K562 (cell line): ENCODE data around the gene UPK3A. TPM values are rescaled to one million over a fixed set of nuclear protein-coding genes. Genes with fewer than 3 reads are reported as not detected.

ENCODE experiments used
- ATAC-seq: fragments of 200-7000 bp; cut with Tn5 transposase; 3 replicates; pipeline ENCODE4 v1.9.1; 2020; ENCODE audit warnings: moderate library complexity
- BruUV-seq: library from RNA; stranded (reverse); fragments of 400-500 nt; replicated peaks from 2 replicates; lab custom pipeline; 2021; lab: Mats Ljungman, UMichigan
- CTCF ChIA-PET: fragments of 300-600 bp; formaldehyde crosslinking; extraction: SDS; loops from one replicate; lab custom pipeline; 2021; ENCODE audit warnings: low intra/inter-chr PET ratio; lab: Yijun Ruan, JAX
- POLR2A ChIA-PET: fragments of 300-600, 350-650 bp; sonication (Branson Sonifier 250); formaldehyde crosslinking; extraction: SDS; loops from one replicate; lab custom pipeline; 2021; ENCODE audit warnings: antibody characterized with exemption, inconsistent platforms; lab: Yijun Ruan, JAX
- DNase-seq, 4 experiments: peaks; one replicate each; pipeline versions ENCODE4 v3.0.0 to v3.0.0-alpha.2; 2011 to 2018; ENCODE audit warnings: low spot score in 3 of 4, mixed read lengths in 3 of 4; ENCODE audit errors: extremely low read depth in 1 of 4
- FAIRE-seq: peaks from 2 replicates; lab custom pipeline; 2011; peaks lifted over from hg19 to GRCh38; lab: Jason Lieb, UNC
- H2AFZ ChIP-seq: 2 replicates; pipeline ENCODE4 v1.6.0; 2011; ENCODE audit warnings: low read depth, low read length, control low read depth, inconsistent platforms
- H3K27ac ChIP-seq: fragments of 200-600 bp; 3 replicates; pipeline ENCODE4 v1.8.0; 2011; ENCODE audit warnings: low read depth, mild to moderate bottlenecking, control low read depth, inconsistent platforms, low read length, moderate library complexity, mixed read lengths; ENCODE audit errors: extremely low read depth
- H3K27me3 ChIP-seq, 2 experiments: fragments of 300-600 bp in 1 of 2; 2 replicates in 1 of 2; 3 replicates in 1 of 2; pipeline versions ENCODE4 v1.6.0 to v1.8.0; 2011; ENCODE audit warnings: inconsistent platforms in 2 of 2, low read length in 2 of 2, mild to moderate bottlenecking in 1 of 2, mixed read lengths in 1 of 2, moderate library complexity in 1 of 2; ENCODE audit not compliant: control insufficient read depth in 2 of 2, insufficient read depth in 2 of 2
- H3K36me3 ChIP-seq: fragments of 300-600 bp; 3 replicates; pipeline ENCODE4 v1.8.0; 2011; ENCODE audit warnings: mild to moderate bottlenecking, low read length, inconsistent platforms; ENCODE audit not compliant: control insufficient read depth, insufficient read depth
- H3K4me1 ChIP-seq, 2 experiments: fragments of 200-600 bp in 1 of 2; replicated peaks in 1 of 2; 2 replicates in 1 of 2; 3 replicates in 1 of 2; pipeline versions ENCODE4 v1.5.1 to v1.8.0; 2011; ENCODE audit warnings: inconsistent platforms in 2 of 2, low read length in 2 of 2, mild to moderate bottlenecking in 1 of 2, mixed read lengths in 1 of 2, moderate library complexity in 1 of 2; ENCODE audit not compliant: control insufficient read depth in 2 of 2, insufficient read depth in 2 of 2
- H3K4me2 ChIP-seq: 2 replicates; pipeline ENCODE4 v1.6.1; 2011; ENCODE audit warnings: low read length, control low read depth, inconsistent platforms, mixed read lengths; ENCODE audit not compliant: insufficient read depth
- H3K4me3 ChIP-seq: fragments of 200-600 bp; sonication (generic), shearing (Covaris generic); 2 replicates; pipeline ENCODE4 v1.5.1; 2016; ENCODE audit warnings: control low read depth, inconsistent platforms
- H3K79me2 ChIP-seq: fragments of 200-600 bp; 3 replicates; pipeline ENCODE4 v1.8.0; 2011; ENCODE audit warnings: low read length, inconsistent platforms; ENCODE audit not compliant: control insufficient read depth, insufficient read depth
- H3K9ac ChIP-seq, 2 experiments: 2 replicates each; pipeline versions ENCODE4 v1.6.0 to v1.6.1; 2011; ENCODE audit warnings: low read depth in 2 of 2, low read length in 2 of 2, control low read depth in 1 of 2, inconsistent platforms in 1 of 2, mild to moderate bottlenecking in 1 of 2, mixed read lengths in 1 of 2; ENCODE audit not compliant: insufficient read depth in 1 of 2
- H3K9me1 ChIP-seq: one replicate; pipeline ENCODE4 v1.6.0; 2011; ENCODE audit warnings: inconsistent platforms, mild to moderate bottlenecking, low read length, moderate library complexity; ENCODE audit not compliant: control insufficient read depth, insufficient read depth
- H3K9me3 ChIP-seq: replicated peaks from 2 replicates; pipeline ENCODE4 v1.5.1; 2011; ENCODE audit warnings: low read depth, low read length, inconsistent platforms; ENCODE audit not compliant: control insufficient read depth, insufficient read depth
- H4K20me1 ChIP-seq: replicated peaks from 2 replicates; pipeline ENCODE4 v1.6.1; 2011; ENCODE audit warnings: low read length, inconsistent platforms, mixed read lengths; ENCODE audit not compliant: control insufficient read depth, insufficient read depth
- CHCHD3 ChIP-seq: fragments of 250-450 bp; sonication (Bioruptor Pico); IDR thresholded peaks from 2 replicates; pipeline ENCODE4 v2.1.2; 2022; ENCODE audit warnings: mild to moderate bottlenecking
- HMGN3 ChIP-seq: IDR thresholded peaks from 2 replicates; pipeline ENCODE4 v1.6.1; 2011; ENCODE audit warnings: borderline replicate concordance, low read depth, mild to moderate bottlenecking, mixed read lengths, low read length; ENCODE audit not compliant: insufficient read length; ENCODE audit errors: extremely low read depth
- HNRNPL ChIP-seq: fragments of 200-400 bp; formaldehyde crosslinking; IDR thresholded peaks from 2 replicates; pipeline ENCODE4 v1.6.1; 2017; ENCODE audit warnings: low read depth, mild to moderate bottlenecking, low read length
- MAFK ChIP-seq: IDR thresholded peaks from 2 replicates; pipeline ENCODE4 v1.6.1; 2011; ENCODE audit warnings: low read length, improper control_type of control experiment
- PHF8 ChIP-seq: fragments of 200-600 bp; sonication (generic); IDR thresholded peaks from 2 replicates; pipeline ENCODE4 v1.6.1; 2012; ENCODE audit warnings: mixed run types, mild to moderate bottlenecking, inconsistent platforms, low read length, moderate library complexity, borderline replicate concordance
- RBM17 ChIP-seq: fragments of 200-400 bp; formaldehyde crosslinking; IDR thresholded peaks from 2 replicates; pipeline ENCODE4 v1.6.1; 2017; ENCODE audit warnings: low read depth, mild to moderate bottlenecking, low read length, borderline replicate concordance
- ZNF311 ChIP-seq: fragments of 250-450 bp; sonication (Bioruptor Pico); IDR thresholded peaks from 2 replicates; pipeline ENCODE4 v1.4.0; 2020; ENCODE audit warnings: mild to moderate bottlenecking, moderate library complexity
- ZNF316 ChIP-seq: fragments of 450-650 bp; IDR thresholded peaks from 2 replicates; pipeline ENCODE4 v1.6.1; 2016
- ZNF507 ChIP-seq: conservative IDR thresholded peaks from 2 replicates; pipeline ENCODE4 v1.6.1; 2017; ENCODE audit warnings: missing genetic modification characterization, missing compliant biosample characterization
- ZNF644 ChIP-seq: fragments of 200-800 bp; sonication (Bioruptor generic); IDR thresholded peaks from 2 replicates; pipeline ENCODE4 v1.6.1; 2016; ENCODE audit warnings: low read depth, missing genetic modification characterization, missing compliant biosample characterization
- WGBS: fragments of 100-300 bp; shearing (Covaris generic); methylation state at CpG from one replicate; pipeline ENCODE4 v1.1.6; 2016; ENCODE audit warnings: low coverage, mixed read lengths; ENCODE audit not compliant: insufficient coverage; ENCODE audit errors: missing lambda C conversion rate; 5-methylcytosine and 5-hydroxymethylcytosine counted together
- in situ Hi-C: fragments of 300-500 bp; cut with MboI; formaldehyde crosslinking; loops from 4 replicates; pipeline ENCODE4 v1.15.0; 2018; ENCODE audit warnings: inconsistent platforms, mixed read lengths
- intact Hi-C: fragments of 100-400 bp; cut with micrococcal nuclease; formaldehyde crosslinking; loops from 2 replicates; pipeline ENCODE4 v1.14.2; 2022
- polyA plus RNA-seq, 8 experiments: library from polyadenylated mRNA; depleted of rRNA in 4 of 8; stranded (reverse) in 5 of 8; unstranded in 3 of 8; fragments of >200 nt; fragmentation: Nextera tagmentation in 2 of 8; fragmentation: Illumina TruSeq in 1 of 8; extraction: Ambion mirVana in 2 of 8; extraction: Trizol in 1 of 8; gene quantifications; 2 replicates each; pipeline versions ENCODE4 v1.2.1 to v1.2.3, GENCODE V29; 2011 to 2014; ENCODE audit warnings: inconsistent platforms in 1 of 8, missing spikeins in 1 of 8
- total RNA-seq, 7 experiments: library from RNA; depleted of rRNA in 6 of 7; stranded (reverse); fragments of >200 nt in 6 of 7; fragmentation: Illumina TruSeq in 2 of 7; extraction: Trizol in 2 of 7; gene quantifications; 2 replicates each; pipeline versions ENCODE4 v1.2.1 to v1.2.3, GENCODE V29; 2011 to 2021; ENCODE audit warnings: low replicate concordance in 1 of 7
- TF ChIP-seq, protein P1 (sequence below): fragments of 450-650 bp; IDR thresholded peaks from 2 replicates; pipeline ENCODE4 v1.7.1; 2018; ENCODE audit warnings: mild to moderate bottlenecking, low read depth; ENCODE audit not compliant: partially characterized antibody

The UPK3A gene
- total and polyA plus RNA-seq, 9 of the 15 experiments (the other 6 are each of a cell fraction or from before 2014, with no cell fraction given): not detected

- Histone ChIP-seq H3K79me2 (no peaks in the 10 kb centered on the region), H3K27me3 (no peaks in the 10 kb centered on the region), H3K4me1 (no peaks in the 10 kb centered on the region; a peak in 2 of 5 replicates), H2AFZ (no peak overlapping the region), H4K20me1 (no peaks in the 10 kb centered on the region), H3K9me1 (no peaks in the 10 kb centered on the region), H3K27ac (no peak overlapping the region), H3K36me3 (no peaks in the 10 kb centered on the region), H3K9me3 (no peaks in the 10 kb centered on the region), H3K4me2 (no peak overlapping the region), H3K9ac (peak overlapping the region in 1 of 2 experiments; percentile 26; a peak in 1 of 4 replicates), H3K4me3 (no peak overlapping the region)
- FAIRE-seq: no peak
- TF ChIP-seq ZNF507 (tag) (no peak), HMGN3 (no peak), ZNF316 (no peak), ZNF311 (CRISPR knock-in tag) (no peak), RBM17 (no peak), ZNF644 (tag) (no peak), CHCHD3 (CRISPR knock-in tag) (no peak), HNRNPL (no peak), MAFK (no peak), PHF8 (no peak)
- TF ChIP-seq, protein P1, sequence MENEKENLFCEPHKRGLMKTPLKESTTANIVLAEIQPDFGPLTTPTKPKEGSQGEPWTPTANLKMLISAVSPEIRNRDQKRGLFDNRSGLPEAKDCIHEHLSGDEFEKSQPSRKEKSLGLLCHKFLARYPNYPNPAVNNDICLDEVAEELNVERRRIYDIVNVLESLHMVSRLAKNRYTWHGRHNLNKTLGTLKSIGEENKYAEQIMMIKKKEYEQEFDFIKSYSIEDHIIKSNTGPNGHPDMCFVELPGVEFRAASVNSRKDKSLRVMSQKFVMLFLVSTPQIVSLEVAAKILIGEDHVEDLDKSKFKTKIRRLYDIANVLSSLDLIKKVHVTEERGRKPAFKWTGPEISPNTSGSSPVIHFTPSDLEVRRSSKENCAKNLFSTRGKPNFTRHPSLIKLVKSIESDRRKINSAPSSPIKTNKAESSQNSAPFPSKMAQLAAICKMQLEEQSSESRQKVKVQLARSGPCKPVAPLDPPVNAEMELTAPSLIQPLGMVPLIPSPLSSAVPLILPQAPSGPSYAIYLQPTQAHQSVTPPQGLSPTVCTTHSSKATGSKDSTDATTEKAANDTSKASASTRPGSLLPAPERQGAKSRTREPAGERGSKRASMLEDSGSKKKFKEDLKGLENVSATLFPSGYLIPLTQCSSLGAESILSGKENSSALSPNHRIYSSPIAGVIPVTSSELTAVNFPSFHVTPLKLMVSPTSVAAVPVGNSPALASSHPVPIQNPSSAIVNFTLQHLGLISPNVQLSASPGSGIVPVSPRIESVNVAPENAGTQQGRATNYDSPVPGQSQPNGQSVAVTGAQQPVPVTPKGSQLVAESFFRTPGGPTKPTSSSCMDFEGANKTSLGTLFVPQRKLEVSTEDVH: no peak
- ChIA-PET CTCF (no interaction called here), POLR2A (interaction anchor here (0.7 kb wide), 1 partner anchor 15 kb away, joined by 3 read pairs; no protein-coding TSS in a partner anchor)
- BruUV-seq: no TSS peak
- no peak for DNase-seq
- intact Hi-C loops: no loop called here
- no peak; the same call in 2 of the 3 replicates for ATAC-seq
- in situ Hi-C loops: no loop called here
- WGBS: 44% methylated on average over 15 of the region's 15 CpGs
Observed at GRCh38 chr22:45298934-45299505, 14.3 kb downstream of the UPK3A start.
